ENCODE data around the gene HS6ST3. TPM values are rescaled to one million over a fixed set of nuclear protein-coding genes. Genes with fewer than 3 reads are reported as not detected.

The HS6ST3 gene
- total RNA-seq, 1 experiment from 2014 or later, result not detected

GRCh38 chr13:96159725-96160124, 69.8 kb downstream of the HS6ST3 start:
- no peak overlapping the region for H3K4me3 Mint-ChIP-seq (ENCODE audit: unreplicated experiment)
- BruUV-seq (replicated peaks), result no TSS peak
- H3K4me1 ChIP-seq, result no peaks in the 10 kb centered on the region
- no peaks in the 10 kb centered on the region for H3K9me3 Mint-ChIP-seq (ENCODE audit: unreplicated experiment)
- POLR2A ChIA-PET, result no interaction called here
- intact Hi-C loops (cut with micrococcal nuclease; ENCODE audit: unreplicated experiment), result no loop called here
- TF ChIP-seq, protein P1, sequence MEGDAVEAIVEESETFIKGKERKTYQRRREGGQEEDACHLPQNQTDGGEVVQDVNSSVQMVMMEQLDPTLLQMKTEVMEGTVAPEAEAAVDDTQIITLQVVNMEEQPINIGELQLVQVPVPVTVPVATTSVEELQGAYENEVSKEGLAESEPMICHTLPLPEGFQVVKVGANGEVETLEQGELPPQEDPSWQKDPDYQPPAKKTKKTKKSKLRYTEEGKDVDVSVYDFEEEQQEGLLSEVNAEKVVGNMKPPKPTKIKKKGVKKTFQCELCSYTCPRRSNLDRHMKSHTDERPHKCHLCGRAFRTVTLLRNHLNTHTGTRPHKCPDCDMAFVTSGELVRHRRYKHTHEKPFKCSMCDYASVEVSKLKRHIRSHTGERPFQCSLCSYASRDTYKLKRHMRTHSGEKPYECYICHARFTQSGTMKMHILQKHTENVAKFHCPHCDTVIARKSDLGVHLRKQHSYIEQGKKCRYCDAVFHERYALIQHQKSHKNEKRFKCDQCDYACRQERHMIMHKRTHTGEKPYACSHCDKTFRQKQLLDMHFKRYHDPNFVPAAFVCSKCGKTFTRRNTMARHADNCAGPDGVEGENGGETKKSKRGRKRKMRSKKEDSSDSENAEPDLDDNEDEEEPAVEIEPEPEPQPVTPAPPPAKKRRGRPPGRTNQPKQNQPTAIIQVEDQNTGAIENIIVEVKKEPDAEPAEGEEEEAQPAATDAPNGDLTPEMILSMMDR (IDR thresholded peaks at IDR 0.05; ENCODE audit: insufficient read depth in 1 of 2, low read depth in 1 of 2, low read length in 1 of 2, severe bottlenecking in 1 of 2, unreplicated experiment in 1 of 2), result no peak
- no peaks in the 10 kb centered on the region for H3K4me1 Mint-ChIP-seq (ENCODE audit: low read depth, unreplicated experiment)
- no peaks in the 10 kb centered on the region for H3K9me3 ChIP-seq
- DNase-seq, result no peak
- no peak overlapping the region for H3K4me3 ChIP-seq (ENCODE audit: low read depth, low read length)
- CTCF ChIA-PET, result no interaction called here
- H3K27me3 Mint-ChIP-seq (ENCODE audit: insufficient read depth, unreplicated experiment), result peaks cover 17% of the 10 kb centered on the region
- peaks cover 2% of the 10 kb centered on the region; the same call in 1 of the 2 replicates for H3K27me3 ChIP-seq (replicated peaks; ENCODE audit: control insufficient read depth, insufficient read depth, low read length)
- no peaks in the 10 kb centered on the region for H3K36me3 ChIP-seq (ENCODE audit: control insufficient read depth, insufficient read depth, low read length)
- H3K27ac Mint-ChIP-seq (ENCODE audit: unreplicated experiment), result no peak overlapping the region
- no peaks in the 10 kb centered on the region for H3K36me3 Mint-ChIP-seq (ENCODE audit: insufficient read depth, unreplicated experiment)

DNA sequence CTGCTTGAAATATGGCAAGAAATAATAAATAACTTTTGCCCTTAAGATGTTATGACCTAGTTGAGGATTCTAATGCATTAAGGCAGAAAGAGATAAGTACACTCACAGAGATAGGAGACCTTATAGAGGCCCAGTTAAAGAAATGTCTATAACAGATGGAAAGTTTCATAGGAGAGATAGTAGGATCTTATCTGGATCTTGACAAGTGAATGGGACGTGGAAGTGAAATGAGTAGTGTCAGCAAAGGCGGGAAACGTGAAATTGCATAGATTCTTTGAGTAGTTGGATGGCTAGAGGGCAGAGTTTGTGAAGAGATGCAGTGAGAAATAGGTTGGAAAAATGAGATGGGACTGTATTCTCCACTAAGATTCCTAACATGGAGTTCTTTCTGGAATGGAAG, 71.2 kb downstream of the HS6ST3 start:
- DNase-seq, result no peak
- Histone ChIP-seq H3K36me3 (ENCODE audit: control insufficient read depth, insufficient read depth, low read length) (no peaks in the 10 kb centered on the region), H3K27me3 (replicated peaks; ENCODE audit: control insufficient read depth, insufficient read depth, low read length) (peaks cover 2% of the 10 kb centered on the region; the same call in 1 of the 2 replicates), H3K4me1 (no peaks in the 10 kb centered on the region), H3K4me3 (ENCODE audit: low read depth, low read length) (no peak overlapping the region), H3K9me3 (no peaks in the 10 kb centered on the region)
- Mint-ChIP-seq H3K9me3 (ENCODE audit: unreplicated experiment) (no peaks in the 10 kb centered on the region), H3K36me3 (ENCODE audit: insufficient read depth, unreplicated experiment) (no peaks in the 10 kb centered on the region), H3K4me1 (ENCODE audit: low read depth, unreplicated experiment) (no peaks in the 10 kb centered on the region), H3K4me3 (ENCODE audit: unreplicated experiment) (no peak overlapping the region), H3K27ac (ENCODE audit: unreplicated experiment) (no peak overlapping the region), H3K27me3 (ENCODE audit: insufficient read depth, unreplicated experiment) (peaks cover 17% of the 10 kb centered on the region)
- ChIA-PET POLR2A (no interaction called here), CTCF (no interaction called here)
- TF ChIP-seq, protein P1 (IDR thresholded peaks at IDR 0.05; ENCODE audit: insufficient read depth in 1 of 2, low read depth in 1 of 2, low read length in 1 of 2, severe bottlenecking in 1 of 2, unreplicated experiment in 1 of 2), result no peak
- no TSS peak for BruUV-seq (replicated peaks)
- intact Hi-C loops (cut with micrococcal nuclease; ENCODE audit: unreplicated experiment), result no loop called here

GRCh38 chr13:96165840-96166239, 75.9 kb downstream of the HS6ST3 start:
- Mint-ChIP-seq H3K4me3 (ENCODE audit: unreplicated experiment) (no peak overlapping the region), H3K27me3 (ENCODE audit: insufficient read depth, unreplicated experiment) (peaks cover 12% of the 10 kb centered on the region), H3K36me3 (ENCODE audit: insufficient read depth, unreplicated experiment) (no peaks in the 10 kb centered on the region), H3K27ac (ENCODE audit: unreplicated experiment) (no peak overlapping the region), H3K9me3 (ENCODE audit: unreplicated experiment) (no peaks in the 10 kb centered on the region), H3K4me1 (ENCODE audit: low read depth, unreplicated experiment) (no peaks in the 10 kb centered on the region)
- intact Hi-C loops (cut with micrococcal nuclease; ENCODE audit: unreplicated experiment), result no loop called here
- ChIA-PET POLR2A (no interaction called here), CTCF (no interaction called here)
- no peaks in the 10 kb centered on the region for H3K36me3 ChIP-seq (ENCODE audit: control insufficient read depth, insufficient read depth, low read length)
- TF ChIP-seq, protein P1 (IDR thresholded peaks at IDR 0.05; ENCODE audit: insufficient read depth in 1 of 2, low read depth in 1 of 2, low read length in 1 of 2, severe bottlenecking in 1 of 2, unreplicated experiment in 1 of 2), result no peak
- no peak for DNase-seq
- BruUV-seq (replicated peaks), result no TSS peak
- no peak overlapping the region for H3K4me3 ChIP-seq (ENCODE audit: low read depth, low read length)
- no peaks in the 10 kb centered on the region for H3K9me3 ChIP-seq
- H3K4me1 ChIP-seq, result no peaks in the 10 kb centered on the region
- no peaks in the 10 kb centered on the region for H3K27me3 ChIP-seq (replicated peaks; ENCODE audit: control insufficient read depth, insufficient read depth, low read length)
